ENCODE measurements around the gene SBNO1. TPM values are rescaled to one million over a fixed set of nuclear protein-coding genes. Genes with fewer than 3 reads are reported as not detected.

SBNO1 gene
- total RNA-seq, 1 donor from 2014 or later, result 9.8 TPM

DNA sequence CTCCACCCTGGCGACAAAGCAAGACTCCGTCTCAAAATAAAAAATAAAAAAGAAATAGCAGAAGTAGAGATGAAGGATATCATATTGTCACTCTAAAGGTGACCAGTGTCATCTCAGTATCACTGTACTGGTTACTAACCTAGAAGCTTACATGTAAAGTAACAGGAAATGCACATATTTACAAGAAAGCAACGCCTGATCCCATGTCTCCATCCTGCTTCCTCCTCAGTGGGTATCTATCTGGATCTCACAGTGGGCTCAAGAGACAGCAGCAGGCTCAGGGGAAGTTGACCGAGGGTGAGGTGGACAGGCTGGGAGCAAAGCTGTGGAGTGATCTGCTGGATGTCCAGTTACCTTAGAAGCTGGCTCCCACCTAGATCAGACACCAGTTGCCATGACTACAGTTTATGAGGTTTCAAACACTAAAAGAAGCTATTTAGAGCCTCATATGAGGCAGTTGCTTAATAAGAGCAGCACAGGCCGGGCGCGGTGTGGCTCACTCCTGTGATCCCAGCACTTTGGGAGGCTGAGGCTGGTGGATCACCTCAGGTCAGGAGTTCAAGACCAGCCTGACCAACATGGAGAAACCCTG, 120.9 kb downstream of the SBNO1 start:
- Histone ChIP-seq H3K9me3 (no peaks in the 10 kb centered on the region), H3K27ac (no peak overlapping the region), H3K27me3 (no peaks in the 10 kb centered on the region), H3K36me3 (peaks cover 3 to 4% of the 10 kb centered on the region in 2 donors), H3K4me1 (peaks cover 2 to 5% of the 10 kb centered on the region in 2 donors), H3K4me3 (no peak overlapping the region)
- TF ChIP-seq, protein P1, sequence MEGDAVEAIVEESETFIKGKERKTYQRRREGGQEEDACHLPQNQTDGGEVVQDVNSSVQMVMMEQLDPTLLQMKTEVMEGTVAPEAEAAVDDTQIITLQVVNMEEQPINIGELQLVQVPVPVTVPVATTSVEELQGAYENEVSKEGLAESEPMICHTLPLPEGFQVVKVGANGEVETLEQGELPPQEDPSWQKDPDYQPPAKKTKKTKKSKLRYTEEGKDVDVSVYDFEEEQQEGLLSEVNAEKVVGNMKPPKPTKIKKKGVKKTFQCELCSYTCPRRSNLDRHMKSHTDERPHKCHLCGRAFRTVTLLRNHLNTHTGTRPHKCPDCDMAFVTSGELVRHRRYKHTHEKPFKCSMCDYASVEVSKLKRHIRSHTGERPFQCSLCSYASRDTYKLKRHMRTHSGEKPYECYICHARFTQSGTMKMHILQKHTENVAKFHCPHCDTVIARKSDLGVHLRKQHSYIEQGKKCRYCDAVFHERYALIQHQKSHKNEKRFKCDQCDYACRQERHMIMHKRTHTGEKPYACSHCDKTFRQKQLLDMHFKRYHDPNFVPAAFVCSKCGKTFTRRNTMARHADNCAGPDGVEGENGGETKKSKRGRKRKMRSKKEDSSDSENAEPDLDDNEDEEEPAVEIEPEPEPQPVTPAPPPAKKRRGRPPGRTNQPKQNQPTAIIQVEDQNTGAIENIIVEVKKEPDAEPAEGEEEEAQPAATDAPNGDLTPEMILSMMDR (IDR thresholded peaks at IDR 0.05), result no peak
- no peak for DNase-seq (ENCODE audit: low spot score in 2 of 2)
- intact Hi-C loops (cut with DNase I), result no loop called here

DNA sequence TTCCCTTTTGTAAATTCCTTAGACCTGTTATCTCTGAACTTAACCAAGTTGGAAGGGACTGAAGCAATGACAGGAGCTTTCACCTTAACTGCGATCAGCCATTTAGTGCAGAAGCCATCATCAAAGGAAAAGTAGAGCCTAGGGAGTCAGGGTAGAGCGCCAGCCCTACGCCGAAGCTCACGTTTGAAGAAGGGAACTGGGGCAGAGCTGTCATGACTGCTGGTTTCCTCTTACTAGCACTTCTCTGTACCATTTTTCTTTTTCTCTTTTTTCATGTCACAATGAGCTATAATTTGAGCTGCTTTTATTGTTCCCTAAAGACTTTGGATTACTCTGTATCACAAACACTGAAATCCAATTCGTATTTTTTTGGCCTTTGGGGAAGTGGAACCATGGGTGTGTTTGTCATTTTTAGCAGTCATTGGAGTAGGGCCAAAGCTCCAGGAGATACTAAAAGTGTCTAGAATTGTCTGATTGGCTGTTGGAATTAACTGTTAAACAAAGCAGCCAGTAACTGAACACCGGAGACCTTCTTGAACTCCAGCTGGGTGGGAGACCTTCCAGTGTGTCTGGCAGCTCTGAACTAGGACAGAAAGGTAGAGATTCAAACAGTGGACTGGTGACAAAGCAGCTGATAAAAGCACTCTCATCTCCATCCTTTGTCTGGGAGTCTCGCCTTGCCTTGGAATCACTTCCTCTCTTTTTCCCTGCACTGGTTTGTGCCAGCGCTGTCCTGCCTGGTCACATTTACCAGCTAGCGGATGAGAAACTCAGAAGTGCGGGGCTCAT, 122.3 kb downstream of the SBNO1 start:
- no peak overlapping the region for H3K4me3 ChIP-seq
- no peaks in the 10 kb centered on the region for H3K27me3 ChIP-seq
- no peak overlapping the region for H3K27ac ChIP-seq
- no peaks in the 10 kb centered on the region for H3K9me3 ChIP-seq
- peaks cover 3 to 4% of the 10 kb centered on the region in 2 donors for H3K36me3 ChIP-seq
- no peak for DNase-seq (ENCODE audit: low spot score in 2 of 2)
- peaks cover 5 to 6% of the 10 kb centered on the region in 2 donors for H3K4me1 ChIP-seq
- TF ChIP-seq, protein P1 (IDR thresholded peaks at IDR 0.05), result no peak
- intact Hi-C loops (cut with DNase I), result no loop called here

Other genes with a start within 250 kb of the SBNO1 start
- 8.4 TPM for gene PITPNM2, start 213.8 kb downstream of the SBNO1 start, total RNA-seq
- 21.6 TPM for gene MPHOSPH9, start 131.7 kb downstream of the SBNO1 start, total RNA-seq
- gene MTRFR, start 131.4 kb downstream of the SBNO1 start, total RNA-seq, result 0.85 TPM
- gene CDK2AP1, start 93.0 kb downstream of the SBNO1 start, total RNA-seq, result 39.6 TPM
- 16.8 TPM for gene KMT5A, start 19.3 kb upstream of the SBNO1 start, total RNA-seq
- gene RILPL2, start 71.8 kb upstream of the SBNO1 start, total RNA-seq, result 7.2 TPM
- gene SNRNP35, start 93.3 kb upstream of the SBNO1 start, total RNA-seq, result 5.9 TPM
- 1.5 TPM for gene RILPL1, start 168.9 kb upstream of the SBNO1 start, total RNA-seq
- 103 TPM for gene TMED2, start 219.7 kb upstream of the SBNO1 start, total RNA-seq
- 26.6 TPM for gene DDX55, start 237.3 kb upstream of the SBNO1 start, total RNA-seq